Ascending aorta (tissue), 2 donors: ENCODE measurements around the gene ANXA6. TPM values are rescaled to one million over a fixed set of nuclear protein-coding genes. Genes with fewer than 3 reads are reported as not detected.

Experiments used
- DNase-seq, 2 donors: peaks; one replicate each; pipeline ENCODE4 v3.0.0-alpha.2; 2019; ENCODE audit warnings: low spot score in 2 of 2
- H3K27ac ChIP-seq, 2 donors: fragments of 200-600 bp; sonication (generic); one replicate each; pipeline ENCODE4 v1.5.1; 2016 to 2017; ENCODE audit warnings: mild to moderate bottlenecking in 1 of 2
- H3K27me3 ChIP-seq: fragments of 200-600 bp; sonication (generic); one replicate; pipeline ENCODE4 v1.5.1; 2017
- H3K36me3 ChIP-seq, 2 donors: fragments of 200-600 bp; sonication (generic); one replicate each; pipeline ENCODE4 v1.5.1; 2016
- H3K4me1 ChIP-seq, 2 donors: fragments of 200-600 bp; sonication (generic); one replicate each; pipeline ENCODE4 v1.5.1; 2016 to 2017; ENCODE audit warnings: mild to moderate bottlenecking in 1 of 2
- H3K4me3 ChIP-seq, 2 donors: fragments of 200-600 bp; sonication (generic); one replicate each; pipeline ENCODE4 v1.5.1; 2016 to 2017; ENCODE audit warnings: mild to moderate bottlenecking in 1 of 2
- H3K9me3 ChIP-seq, 2 donors: fragments of 200-600 bp; sonication (generic); one replicate each; pipeline ENCODE4 v1.5.1; 2016
- CTCF ChIP-seq, 3 experiments: fragments of 200-600 bp in 2 of 3; fragments of 450-650 bp in 1 of 3; sonication (generic) in 2 of 3; IDR thresholded peaks; one replicate each; pipeline ENCODE4 v1.5.1; 2016 to 2019; ENCODE audit warnings: antibody characterized with exemption in 3 of 3, mild to moderate bottlenecking in 1 of 3, moderate library complexity in 1 of 3
- intact Hi-C: fragments of 100-400 bp; cut with DNase I; formaldehyde crosslinking; loops from one replicate; pipeline ENCODE4 v1.15.1; 2023
- total RNA-seq: library from RNA; depleted of rRNA; stranded (reverse); fragments of >200 nt; gene quantifications from one replicate; pipeline ENCODE4 v1.1.0, GENCODE V29; 2016

The ANXA6 gene
- total RNA-seq, 1 donor from 2014 or later, result 334 TPM

- no peaks in the 10 kb centered on the region for H3K36me3 ChIP-seq
- peak overlapping the region; percentile 94 to 97 for H3K27ac ChIP-seq
- intact Hi-C loops, result loop anchor here (5.0 kb wide), 1 partner anchor 58 kb away; the partner anchor contains the start of gene GPX3
- DNase-seq, result no peak
- peak overlapping the region; percentile 75 to 91 for H3K4me3 ChIP-seq
- H3K27me3 ChIP-seq, result no peaks in the 10 kb centered on the region
- TF ChIP-seq CTCF (IDR thresholded peaks at IDR 0.05), result peak in 1 of 3 experiments; percentile 5
- H3K9me3 ChIP-seq, result no peaks in the 10 kb centered on the region
- H3K4me1 ChIP-seq, result peaks cover 7 to 24% of the 10 kb centered on the region in 2 donors
Measured at GRCh38 chr5:151079838-151080612, 77.6 kb downstream of the ANXA6 start.

- Histone ChIP-seq H3K9me3 (no peaks in the 10 kb centered on the region), H3K36me3 (no peaks in the 10 kb centered on the region), H3K27ac (no peak overlapping the region), H3K4me1 (peaks cover 7 to 24% of the 10 kb centered on the region in 2 donors), H3K4me3 (peak overlapping the region in 1 of 2 donors; percentile 91), H3K27me3 (no peaks in the 10 kb centered on the region)
- no peak for TF ChIP-seq CTCF (IDR thresholded peaks at IDR 0.05)
- intact Hi-C loops, result no loop called here
- DNase-seq, result no peak
Measured at GRCh38 chr5:151078490-151079262, 78.9 kb downstream of the ANXA6 start.

GRCh38 chr5:151077967-151078366 lies 79.6 kb downstream of the ANXA6 start:
- peaks cover 7 to 23% of the 10 kb centered on the region in 2 donors for H3K4me1 ChIP-seq

GRCh38 chr5:151077419-151077818 lies 80.2 kb downstream of the ANXA6 start:
- H3K4me1 ChIP-seq, result peaks cover 10 to 23% of the 10 kb centered on the region in 2 donors
- H3K27me3 ChIP-seq, result no peaks in the 10 kb centered on the region
- H3K4me3 ChIP-seq, result no peak overlapping the region
- H3K27ac ChIP-seq, result no peak overlapping the region
- H3K9me3 ChIP-seq, result no peaks in the 10 kb centered on the region
- intact Hi-C loops, result no loop called here
- TF ChIP-seq CTCF (IDR thresholded peaks at IDR 0.05), result no peak
- no peaks in the 10 kb centered on the region for H3K36me3 ChIP-seq
- DNase-seq, result no peak

More at GRCh38 chr5:151077967-151078366, 79.6 kb downstream of the ANXA6 start:
- TF ChIP-seq CTCF (IDR thresholded peaks at IDR 0.05), result no peak
- no peak overlapping the region for H3K27ac ChIP-seq
- H3K9me3 ChIP-seq, result no peaks in the 10 kb centered on the region
- no peak for DNase-seq
- no peak overlapping the region for H3K4me3 ChIP-seq
- no peaks in the 10 kb centered on the region for H3K36me3 ChIP-seq
- no peaks in the 10 kb centered on the region for H3K27me3 ChIP-seq
- intact Hi-C loops, result no loop called here

- H3K27ac ChIP-seq, result no peak overlapping the region
- DNase-seq, result no peak
Measured at GRCh38 chr5:151076616-151077015, 81.0 kb downstream of the ANXA6 start.

More at GRCh38 chr5:151076616-151077015, 81.0 kb downstream of the ANXA6 start:
- no peaks in the 10 kb centered on the region for H3K9me3 ChIP-seq
- intact Hi-C loops, result no loop called here
- no peaks in the 10 kb centered on the region for H3K27me3 ChIP-seq
- H3K4me1 ChIP-seq, result peaks cover 10 to 29% of the 10 kb centered on the region in 2 donors
- TF ChIP-seq CTCF (IDR thresholded peaks at IDR 0.05), result no peak
- no peak overlapping the region for H3K4me3 ChIP-seq
- H3K36me3 ChIP-seq, result no peaks in the 10 kb centered on the region
